Peyer's patch (tissue), 4 donors: ENCODE measurements around the gene UPF3B. TPM values are rescaled to one million over a fixed set of nuclear protein-coding genes. Genes with fewer than 3 reads are reported as not detected.

Source experiments
- DNase-seq, 3 donors: peaks; one replicate each; pipeline ENCODE4 v3.0.0-alpha.2; 2017 to 2019
- H3K27ac ChIP-seq, 4 donors: fragments of 200-600 bp; sonication (generic); one replicate each; pipeline ENCODE4 v1.5.1; 2016 to 2019
- H3K27me3 ChIP-seq, 2 donors: fragments of 200-600 bp; sonication (generic); one replicate each; pipeline ENCODE4 v1.5.1; 2019
- H3K36me3 ChIP-seq, 3 donors: fragments of 200-600 bp; sonication (generic); one replicate each; pipeline ENCODE4 v1.5.1; 2016 to 2019
- H3K4me1 ChIP-seq, 4 donors: fragments of 200-600 bp; sonication (generic); one replicate each; pipeline ENCODE4 v1.5.1; 2016 to 2019
- H3K4me3 ChIP-seq, 4 donors: fragments of 200-600 bp; sonication (generic); 1 replicate in 3 of 4; 2 replicates in 1 of 4; pipeline ENCODE4 v1.5.1; 2016 to 2019; ENCODE audit warnings: mild to moderate bottlenecking in 1 of 4
- H3K9me3 ChIP-seq, 4 donors: fragments of 200-600 bp; sonication (generic); one replicate each; pipeline ENCODE4 v1.5.1; 2016 to 2019; ENCODE audit warnings: mild to moderate bottlenecking in 1 of 4
- POLR2A ChIP-seq, 2 donors: fragments of 450-650 bp; IDR thresholded peaks; one replicate each; pipeline ENCODE4 v1.5.1; 2017; ENCODE audit warnings: antibody characterized with exemption in 2 of 2, mild to moderate bottlenecking in 2 of 2, moderate library complexity in 2 of 2
- total RNA-seq, 4 donors: library from RNA; depleted of rRNA; stranded (reverse); fragments of >200 nt; gene quantifications; one replicate each; pipeline ENCODE4 v1.1.0, GENCODE V29; 2016
- TF ChIP-seq, protein P1 (sequence below), 6 experiments: fragments of 450-650 bp in 4 of 6; fragments of 200-600 bp in 2 of 6; sonication (generic) in 1 of 6; IDR thresholded peaks; one replicate each; pipeline ENCODE4 v1.5.1; 2017 to 2019; ENCODE audit warnings: antibody characterized with exemption in 6 of 6, mild to moderate bottlenecking in 3 of 6, moderate library complexity in 1 of 6

UPF3B gene
- total RNA-seq, 4 donors from 2014 or later, result 5.3 to 28.9 (median 8.8) TPM

DNA sequence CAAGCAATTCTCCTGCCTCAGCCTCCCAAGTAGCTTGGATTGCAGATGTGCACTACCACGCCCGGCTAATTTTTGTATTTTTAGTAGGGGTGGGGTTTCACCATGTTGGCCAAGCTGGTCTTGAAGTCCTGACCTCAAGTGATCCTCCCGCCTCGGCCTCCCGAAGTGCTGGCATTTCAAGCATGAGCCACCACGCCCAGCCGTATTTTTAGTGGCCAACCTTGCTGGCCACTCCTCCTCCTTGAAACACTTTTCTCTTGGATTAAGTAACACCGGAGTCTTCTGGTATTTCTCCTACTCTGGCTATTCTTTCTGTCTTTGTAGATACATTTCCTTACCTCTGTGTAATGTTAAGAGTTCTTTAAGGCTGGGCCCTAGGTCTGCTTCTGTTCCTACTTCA, 50.2 kb downstream of the UPF3B start:
- TF ChIP-seq POLR2A (IDR thresholded peaks at IDR 0.05), result no peak
- TF ChIP-seq, protein P1, sequence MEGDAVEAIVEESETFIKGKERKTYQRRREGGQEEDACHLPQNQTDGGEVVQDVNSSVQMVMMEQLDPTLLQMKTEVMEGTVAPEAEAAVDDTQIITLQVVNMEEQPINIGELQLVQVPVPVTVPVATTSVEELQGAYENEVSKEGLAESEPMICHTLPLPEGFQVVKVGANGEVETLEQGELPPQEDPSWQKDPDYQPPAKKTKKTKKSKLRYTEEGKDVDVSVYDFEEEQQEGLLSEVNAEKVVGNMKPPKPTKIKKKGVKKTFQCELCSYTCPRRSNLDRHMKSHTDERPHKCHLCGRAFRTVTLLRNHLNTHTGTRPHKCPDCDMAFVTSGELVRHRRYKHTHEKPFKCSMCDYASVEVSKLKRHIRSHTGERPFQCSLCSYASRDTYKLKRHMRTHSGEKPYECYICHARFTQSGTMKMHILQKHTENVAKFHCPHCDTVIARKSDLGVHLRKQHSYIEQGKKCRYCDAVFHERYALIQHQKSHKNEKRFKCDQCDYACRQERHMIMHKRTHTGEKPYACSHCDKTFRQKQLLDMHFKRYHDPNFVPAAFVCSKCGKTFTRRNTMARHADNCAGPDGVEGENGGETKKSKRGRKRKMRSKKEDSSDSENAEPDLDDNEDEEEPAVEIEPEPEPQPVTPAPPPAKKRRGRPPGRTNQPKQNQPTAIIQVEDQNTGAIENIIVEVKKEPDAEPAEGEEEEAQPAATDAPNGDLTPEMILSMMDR (IDR thresholded peaks at IDR 0.05), result no peak
- Histone ChIP-seq H3K4me1 (no peaks in the 10 kb centered on the region), H3K36me3 (no peaks in the 10 kb centered on the region), H3K4me3 (no peak overlapping the region), H3K9me3 (no peaks in the 10 kb centered on the region), H3K27me3 (no peaks in the 10 kb centered on the region), H3K27ac (no peak overlapping the region)
- no peak for DNase-seq

DNA sequence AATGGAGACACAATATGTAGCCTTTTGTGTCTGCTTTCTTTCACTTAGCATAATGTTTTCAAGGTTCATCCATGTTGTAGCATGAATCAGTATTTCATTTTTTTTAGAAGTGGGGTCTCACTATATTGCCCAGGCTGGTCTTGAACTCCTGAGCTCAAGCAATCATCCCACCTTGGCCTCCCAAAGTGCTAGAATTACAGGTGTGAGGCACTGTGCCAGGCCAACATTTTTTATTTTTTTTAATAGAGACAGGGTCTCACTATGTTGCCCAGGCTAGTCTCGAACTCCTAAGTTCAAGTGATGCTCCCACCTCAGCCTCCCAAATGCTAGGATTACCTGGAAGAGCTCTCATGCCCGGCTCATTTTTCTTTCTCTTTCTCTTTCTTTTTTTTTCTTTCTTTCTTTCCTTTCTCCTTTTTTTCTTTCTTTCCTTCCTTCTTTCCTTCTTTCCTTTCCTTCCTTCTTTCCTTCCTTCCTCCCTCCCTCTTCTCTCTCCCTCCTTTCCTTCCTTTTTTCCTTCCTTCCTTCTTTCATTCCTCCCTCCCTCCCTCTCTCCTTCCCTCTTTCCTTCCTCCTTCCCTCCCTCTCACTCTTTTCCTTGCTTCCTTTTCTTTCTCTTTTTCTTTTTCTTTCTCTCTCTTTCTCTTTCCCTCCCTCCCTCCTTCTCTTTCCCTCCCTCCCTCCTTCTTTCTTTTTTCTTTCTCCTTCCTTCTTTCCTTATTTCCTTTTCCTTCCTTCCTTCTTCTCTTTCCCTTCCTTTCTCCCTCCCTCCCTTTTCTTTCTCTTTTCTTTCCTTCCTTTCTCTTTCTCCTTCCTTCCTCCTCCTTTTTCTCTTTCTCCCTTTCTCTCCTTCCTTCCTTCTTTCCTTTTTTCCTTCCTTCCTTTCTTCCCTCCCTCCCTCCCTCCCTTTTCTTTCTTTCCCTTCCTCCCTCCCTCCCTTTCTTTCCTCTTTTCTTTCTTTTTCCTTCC, 51.2 kb downstream of the UPF3B start:
- H3K4me3 ChIP-seq, result no peak overlapping the region

DNA sequence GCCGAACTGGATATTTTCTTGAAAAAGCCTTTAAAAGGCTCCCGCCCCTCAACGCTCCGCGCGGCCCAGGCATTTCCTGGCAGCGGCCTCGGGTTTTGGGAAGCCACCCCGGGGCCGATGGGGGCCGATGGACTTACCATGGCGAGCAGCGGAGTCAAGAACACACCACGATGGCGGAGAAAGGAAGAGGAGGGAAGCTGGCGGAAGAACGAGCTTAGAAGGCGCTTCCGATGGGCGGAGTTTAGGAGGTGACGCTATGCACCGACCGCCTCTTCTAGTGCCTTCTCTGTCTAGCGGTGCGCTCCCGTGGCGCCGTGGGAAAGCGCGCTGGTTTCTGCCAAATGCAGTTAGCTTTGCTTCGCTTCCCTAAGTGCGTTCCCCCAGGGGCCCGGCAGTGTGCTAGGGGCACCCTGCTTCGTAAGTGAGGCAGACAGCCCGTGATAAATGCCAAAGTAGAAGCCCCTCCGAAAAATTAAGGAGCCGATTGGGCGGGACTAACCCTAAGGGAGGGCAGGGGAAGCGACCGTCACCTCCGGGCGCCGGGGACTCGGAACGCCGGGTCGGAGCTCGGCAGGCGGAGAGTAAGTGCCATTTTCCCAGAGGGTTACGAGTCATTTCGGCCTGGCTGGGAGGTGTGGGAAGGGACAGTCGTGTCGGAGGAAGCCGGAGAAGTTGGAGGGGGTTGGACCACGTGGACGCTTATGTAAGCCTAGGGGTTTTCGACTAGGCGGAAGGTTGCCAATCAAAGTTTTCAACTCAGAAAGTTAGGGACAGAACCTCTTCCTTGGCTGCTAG, 61.1 kb downstream of the UPF3B start, which contains the start of gene RPL39:
Gene RPL39, minus strand, starts transcription at position 194 of the 795 bp plus-strand sequence. Its CDS starts 54 bp downstream, at position 140.
- Histone ChIP-seq H3K27ac (peak within 1 kb of the TSS; percentile 83 to 97 (median 87)), H3K4me1 (peaks cover 0 to 25% (median 0%) of the 10 kb centered on the region in 4 donors), H3K9me3 (no peaks in the 10 kb centered on the region), H3K27me3 (no peaks in the 10 kb centered on the region), H3K36me3 (peaks cover 0 to 4% (median 0%) of the 10 kb centered on the region in 3 donors), H3K4me3 (peak within 1 kb of the TSS; percentile 54 to 81 (median 71))
- TF ChIP-seq, protein P1 (IDR thresholded peaks at IDR 0.05), result no peak
- peak; percentile 30 to 74 for TF ChIP-seq POLR2A (IDR thresholded peaks at IDR 0.05)
- DNase-seq, result peak; percentile 78 to 94 (median 84)

More for the DNA sequence above, 51.2 kb downstream of the UPF3B start:
- no peak for DNase-seq
- no peaks in the 10 kb centered on the region for H3K9me3 ChIP-seq
- no peaks in the 10 kb centered on the region for H3K36me3 ChIP-seq
- no peak for TF ChIP-seq POLR2A (IDR thresholded peaks at IDR 0.05)
- TF ChIP-seq, protein P1 (IDR thresholded peaks at IDR 0.05), result no peak
- H3K27ac ChIP-seq, result no peak overlapping the region
- no peaks in the 10 kb centered on the region for H3K4me1 ChIP-seq
- H3K27me3 ChIP-seq, result no peaks in the 10 kb centered on the region

DNA sequence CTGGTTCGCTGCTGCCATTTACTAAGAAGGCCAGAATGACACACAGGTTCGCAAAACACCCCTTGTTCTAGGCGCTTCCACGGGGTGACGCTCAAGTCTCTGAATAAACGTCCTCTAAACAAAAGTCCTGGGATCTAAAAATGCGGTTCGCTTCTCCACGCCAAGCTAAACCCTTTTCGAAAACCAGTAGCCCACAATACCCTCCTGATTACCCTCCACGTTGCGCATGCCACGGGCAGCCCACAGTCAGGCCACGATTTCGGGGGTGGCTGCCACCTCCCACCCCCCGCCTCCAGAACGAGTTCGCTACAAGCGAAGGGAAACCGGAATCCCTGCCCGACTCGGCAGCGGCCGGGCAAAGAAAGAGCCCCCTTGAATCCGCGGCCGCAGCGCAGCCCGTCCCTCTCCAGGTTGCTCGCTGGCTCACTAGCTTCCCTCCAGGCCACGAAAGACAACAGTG, 61.8 kb downstream of the UPF3B start:
- peak in 2 of 3 donors; percentile 27 to 54 for DNase-seq
- Histone ChIP-seq H3K4me1 (peaks cover 0 to 25% (median 0%) of the 10 kb centered on the region in 4 donors), H3K9me3 (no peaks in the 10 kb centered on the region), H3K27ac (peak overlapping the region; percentile 83 to 97 (median 87)), H3K36me3 (peaks cover 0 to 4% (median 0%) of the 10 kb centered on the region in 3 donors), H3K4me3 (peak overlapping the region; percentile 54 to 81 (median 71)), H3K27me3 (no peaks in the 10 kb centered on the region)
- TF ChIP-seq, protein P1 (IDR thresholded peaks at IDR 0.05), result peak in 1 of 6 experiments; percentile 1
- TF ChIP-seq POLR2A (IDR thresholded peaks at IDR 0.05), result no peak

DNA sequence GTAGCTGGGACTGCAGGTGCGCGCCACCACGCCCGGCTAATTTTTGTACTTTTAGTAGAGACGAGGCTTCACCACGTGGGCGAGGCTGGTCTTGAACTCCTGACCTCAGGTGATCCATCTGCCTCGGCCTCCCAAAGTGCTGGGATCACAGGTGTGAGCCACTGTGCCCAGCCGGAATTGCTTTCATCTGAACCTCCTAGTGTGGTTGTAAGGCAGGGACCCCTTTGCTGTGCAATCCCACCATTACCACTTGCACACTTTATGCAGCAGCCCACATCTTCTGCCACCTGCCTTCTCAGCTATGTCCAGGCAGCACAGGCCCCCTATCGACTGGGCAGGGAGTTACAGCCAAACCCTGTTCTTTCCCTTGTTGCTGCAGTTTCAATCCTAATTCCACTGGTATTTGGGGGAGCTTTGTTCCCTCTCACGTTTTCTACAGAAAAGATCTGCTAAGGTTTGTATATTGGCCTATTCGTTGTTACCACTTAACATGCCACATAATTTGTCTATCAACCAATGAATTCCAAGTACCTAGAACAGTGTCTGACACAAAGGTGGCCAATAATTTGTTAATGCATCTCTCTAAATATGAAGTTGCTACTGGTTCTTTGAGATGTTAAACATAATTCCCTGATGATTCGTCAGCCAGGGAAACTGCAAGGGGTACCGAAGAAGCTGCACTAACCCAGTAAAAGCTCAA, 67.9 kb downstream of the UPF3B start:
- Histone ChIP-seq H3K9me3 (no peaks in the 10 kb centered on the region), H3K27me3 (no peaks in the 10 kb centered on the region), H3K27ac (no peak overlapping the region), H3K36me3 (peaks cover 0 to 17% (median 0%) of the 10 kb centered on the region in 3 donors), H3K4me1 (peaks cover 0 to 12% (median 0%) of the 10 kb centered on the region in 4 donors), H3K4me3 (no peak overlapping the region)
- DNase-seq, result peak; percentile 48 to 70 (median 54)
- no peak for TF ChIP-seq POLR2A (IDR thresholded peaks at IDR 0.05)
- TF ChIP-seq, protein P1 (IDR thresholded peaks at IDR 0.05), result peak; percentile 24 to 52 (median 38)
